Measurements from ENCODE around the gene GPC5.

GRCh38 chr13:92480387-92480786 lies 1082.0 kb downstream of the GPC5 start:
- TF ChIP-seq CTCF (IDR thresholded peaks at IDR 0.05; ENCODE audit: low read depth, low read length) (no peak), EZH2phosphoT487 (IDR thresholded peaks at IDR 0.05; ENCODE audit: low read depth) (no peak)

All from OCI-LY3 (cell line).